HUES48 (cell line): Measurements from ENCODE around the gene MON2.

Experiments used
- H3K27ac ChIP-seq: one replicate; pipeline ENCODE4 v1.7.0; 2013; ENCODE audit warnings: low read depth, low read length, inconsistent platforms
- H3K27me3 ChIP-seq: 2 replicates; pipeline ENCODE4 v1.6.1; 2013; ENCODE audit warnings: mild to moderate bottlenecking, low read length; ENCODE audit not compliant: control insufficient read depth, insufficient read depth
- H3K36me3 ChIP-seq: 2 replicates; pipeline ENCODE4 v1.6.1; 2013; ENCODE audit warnings: low read length; ENCODE audit not compliant: control insufficient read depth, insufficient read depth
- H3K4me1 ChIP-seq: 2 replicates; pipeline ENCODE4 v1.6.1; 2013; ENCODE audit warnings: mild to moderate bottlenecking, low read length; ENCODE audit not compliant: control insufficient read depth, insufficient read depth
- H3K4me3 ChIP-seq: 2 replicates; pipeline ENCODE4 v1.5.1; 2013; ENCODE audit warnings: mild to moderate bottlenecking, low read depth, low read length
- H3K9ac ChIP-seq: 2 replicates; pipeline ENCODE4 v1.6.1; 2013; ENCODE audit warnings: mild to moderate bottlenecking, low read depth, low read length, moderate library complexity
- H3K9me3 ChIP-seq: 2 replicates; pipeline ENCODE4 v1.6.1; 2013; ENCODE audit warnings: low read length; ENCODE audit not compliant: control insufficient read depth, insufficient read depth

MON2 gene, protein sequence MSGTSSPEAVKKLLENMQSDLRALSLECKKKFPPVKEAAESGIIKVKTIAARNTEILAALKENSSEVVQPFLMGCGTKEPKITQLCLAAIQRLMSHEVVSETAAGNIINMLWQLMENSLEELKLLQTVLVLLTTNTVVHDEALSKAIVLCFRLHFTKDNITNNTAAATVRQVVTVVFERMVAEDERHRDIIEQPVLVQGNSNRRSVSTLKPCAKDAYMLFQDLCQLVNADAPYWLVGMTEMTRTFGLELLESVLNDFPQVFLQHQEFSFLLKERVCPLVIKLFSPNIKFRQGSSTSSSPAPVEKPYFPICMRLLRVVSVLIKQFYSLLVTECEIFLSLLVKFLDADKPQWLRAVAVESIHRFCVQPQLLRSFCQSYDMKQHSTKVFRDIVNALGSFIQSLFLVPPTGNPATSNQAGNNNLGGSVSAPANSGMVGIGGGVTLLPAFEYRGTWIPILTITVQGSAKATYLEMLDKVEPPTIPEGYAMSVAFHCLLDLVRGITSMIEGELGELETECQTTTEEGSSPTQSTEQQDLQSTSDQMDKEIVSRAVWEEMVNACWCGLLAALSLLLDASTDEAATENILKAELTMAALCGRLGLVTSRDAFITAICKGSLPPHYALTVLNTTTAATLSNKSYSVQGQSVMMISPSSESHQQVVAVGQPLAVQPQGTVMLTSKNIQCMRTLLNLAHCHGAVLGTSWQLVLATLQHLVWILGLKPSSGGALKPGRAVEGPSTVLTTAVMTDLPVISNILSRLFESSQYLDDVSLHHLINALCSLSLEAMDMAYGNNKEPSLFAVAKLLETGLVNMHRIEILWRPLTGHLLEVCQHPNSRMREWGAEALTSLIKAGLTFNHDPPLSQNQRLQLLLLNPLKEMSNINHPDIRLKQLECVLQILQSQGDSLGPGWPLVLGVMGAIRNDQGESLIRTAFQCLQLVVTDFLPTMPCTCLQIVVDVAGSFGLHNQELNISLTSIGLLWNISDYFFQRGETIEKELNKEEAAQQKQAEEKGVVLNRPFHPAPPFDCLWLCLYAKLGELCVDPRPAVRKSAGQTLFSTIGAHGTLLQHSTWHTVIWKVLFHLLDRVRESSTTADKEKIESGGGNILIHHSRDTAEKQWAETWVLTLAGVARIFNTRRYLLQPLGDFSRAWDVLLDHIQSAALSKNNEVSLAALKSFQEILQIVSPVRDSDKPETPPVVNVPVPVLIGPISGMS (N-terminal part only)

DNA sequence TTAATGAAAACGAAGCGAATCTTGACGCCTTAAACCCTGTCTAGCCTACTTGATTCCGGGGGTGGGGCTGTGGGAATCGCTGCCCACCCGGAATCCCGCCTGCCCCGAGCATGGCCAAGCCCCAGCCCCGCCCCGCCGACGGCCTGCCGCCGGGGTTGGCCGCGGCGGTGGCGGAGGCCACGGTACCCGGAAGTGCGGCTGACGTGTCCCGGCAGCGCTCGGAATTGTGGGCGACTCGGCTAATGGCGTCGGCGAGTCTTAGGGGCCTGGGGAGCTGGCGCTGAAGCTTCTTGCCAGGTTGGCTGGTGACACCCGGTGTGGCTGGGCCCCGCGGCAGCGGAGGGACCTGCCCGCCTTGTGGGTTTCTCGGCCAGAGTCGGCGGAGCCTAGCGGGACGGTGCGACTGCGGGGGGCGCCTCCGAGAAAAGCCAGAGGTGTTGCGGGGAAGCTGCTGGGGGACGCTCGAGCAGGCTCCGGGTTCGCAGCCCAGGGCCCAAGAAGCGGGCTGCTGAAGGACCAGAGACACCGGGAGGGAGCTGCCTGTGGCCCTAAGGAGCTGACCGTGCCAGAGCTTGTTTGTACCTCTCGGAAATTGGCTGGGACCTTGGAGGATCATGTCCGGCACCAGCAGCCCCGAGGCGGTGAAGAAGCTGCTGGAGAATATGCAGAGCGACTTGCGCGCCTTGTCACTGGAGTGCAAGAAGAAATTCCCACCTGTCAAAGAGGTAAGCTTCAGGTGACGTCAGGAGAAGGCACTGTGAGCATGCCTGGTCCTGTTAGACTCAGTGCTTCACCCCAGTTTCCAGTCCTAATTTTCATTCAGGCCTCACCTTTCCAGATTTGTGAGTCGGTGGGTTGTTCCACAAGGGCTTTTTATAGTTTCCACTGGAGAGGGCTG, at the start of gene MON2:
TSS of gene MON2 (plus strand) at position 233 of the 898 bp plus-strand sequence. CDS start at position 615, 382 bp downstream.
- Histone ChIP-seq H3K9ac (peak within 1 kb of the TSS; percentile 67), H3K4me3 (peak within 1 kb of the TSS; percentile 97), H3K36me3 (no peaks in the 10 kb centered on the region), H3K4me1 (peaks cover 10% of the 10 kb centered on the region), H3K27me3 (0 out of 2 replicates have a peak, but pooled peaks cover 5% of the 10 kb centered on the region), H3K9me3 (no peaks in the 10 kb centered on the region), H3K27ac (peak within 1 kb of the TSS; percentile 76)

DNA sequence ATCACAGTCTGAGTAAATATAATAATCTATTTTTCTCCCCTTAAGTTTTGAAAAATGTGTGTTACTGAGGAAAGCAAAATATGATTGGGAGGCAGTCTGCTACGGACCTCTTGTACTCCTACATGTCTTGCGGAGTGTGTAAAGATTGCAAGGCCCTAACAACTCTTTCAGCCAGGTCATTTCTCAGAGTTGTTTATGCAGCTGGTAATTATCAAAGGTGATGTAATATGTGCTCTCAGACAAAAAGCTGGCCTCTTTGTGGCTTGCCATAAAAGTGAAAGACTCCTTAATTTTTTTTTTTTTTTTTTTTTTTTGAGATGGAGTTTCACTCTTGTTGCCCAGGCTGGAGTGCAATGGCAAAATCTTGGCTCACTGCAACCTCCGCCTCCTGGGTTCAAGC, 40.5 kb upstream of the MON2 start:
- no peak overlapping the region for H3K4me3 ChIP-seq
- H3K27me3 ChIP-seq: 0 out of 2 replicates have a peak, but pooled peaks cover under 1% of the 10 kb centered on the region
- no peak overlapping the region for H3K27ac ChIP-seq
- no peaks in the 10 kb centered on the region for H3K9me3 ChIP-seq
- no peaks in the 10 kb centered on the region for H3K36me3 ChIP-seq
- no peaks in the 10 kb centered on the region for H3K4me1 ChIP-seq
- no peak overlapping the region for H3K9ac ChIP-seq

DNA sequence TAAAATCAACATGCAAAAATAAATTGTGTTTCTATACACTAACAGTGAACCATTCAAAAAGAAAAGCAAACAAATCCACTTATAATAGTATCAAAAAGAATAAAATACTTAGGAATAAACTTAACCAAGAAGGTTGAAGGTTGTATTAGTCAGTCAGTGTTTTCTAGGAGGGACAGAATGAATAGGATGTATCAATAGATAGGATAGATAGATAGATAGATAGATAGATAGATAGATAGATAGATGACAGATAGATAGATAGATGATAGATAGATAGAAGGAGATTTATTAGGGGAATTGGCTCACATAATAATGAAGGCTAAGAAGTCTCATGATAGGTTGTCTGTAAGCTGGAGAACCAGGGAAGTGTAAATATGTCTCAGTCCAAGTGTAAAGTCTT, 37.2 kb upstream of the MON2 start:
- no peaks in the 10 kb centered on the region for H3K36me3 ChIP-seq
- H3K4me3 ChIP-seq: no peak overlapping the region
- no peak overlapping the region for H3K9ac ChIP-seq
- H3K4me1 ChIP-seq: no peaks in the 10 kb centered on the region
- peaks cover 33% of the 10 kb centered on the region for H3K27me3 ChIP-seq
- no peak overlapping the region for H3K27ac ChIP-seq
- no peaks in the 10 kb centered on the region for H3K9me3 ChIP-seq

DNA sequence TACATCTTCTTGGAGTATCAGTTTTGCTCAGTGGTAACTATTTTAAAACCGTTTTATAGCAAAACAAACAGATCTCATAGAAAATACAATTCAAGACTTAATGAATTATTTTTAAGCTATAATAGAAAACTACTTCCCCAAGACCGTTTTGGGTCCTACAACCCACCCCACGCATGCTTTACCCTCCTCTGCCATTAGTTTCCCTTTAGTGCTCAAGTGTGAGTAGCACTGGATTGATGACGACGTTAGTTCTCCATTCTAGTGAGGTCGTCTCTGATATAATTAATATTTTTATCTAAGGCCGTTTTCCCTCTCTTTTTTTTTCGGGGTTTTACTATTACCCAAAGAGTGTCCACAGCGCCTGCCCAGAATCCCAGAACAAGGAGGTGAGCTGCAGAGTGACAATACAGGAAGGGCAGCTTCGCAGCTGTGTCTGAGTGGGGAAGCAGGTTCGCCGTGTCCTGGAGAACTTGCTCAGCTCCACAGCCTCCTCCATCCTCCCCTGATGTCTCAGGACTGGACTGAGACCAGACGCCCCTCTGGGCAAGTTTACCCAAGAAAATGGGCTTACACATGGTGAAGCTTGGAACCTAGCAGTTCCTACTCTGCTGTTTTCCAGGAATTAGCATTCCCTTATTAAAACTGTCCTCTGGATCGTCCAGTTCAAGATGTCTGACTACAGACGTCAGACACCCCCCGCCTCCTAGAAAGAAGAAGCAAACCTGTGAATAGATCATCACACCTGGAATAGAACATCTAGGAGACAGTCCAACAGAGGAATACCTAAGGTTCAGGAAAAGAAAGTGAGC, 31.9 kb upstream of the MON2 start:
- H3K4me1 ChIP-seq: peaks cover 5% of the 10 kb centered on the region; the same call in 1 of the 2 replicates
- H3K9me3 ChIP-seq: no peaks in the 10 kb centered on the region
- peak overlapping the region; percentile 68 for H3K4me3 ChIP-seq
- H3K9ac ChIP-seq: no peak overlapping the region
- peaks cover 61% of the 10 kb centered on the region for H3K27me3 ChIP-seq
- H3K36me3 ChIP-seq: no peaks in the 10 kb centered on the region
- H3K27ac ChIP-seq: no peak overlapping the region

DNA sequence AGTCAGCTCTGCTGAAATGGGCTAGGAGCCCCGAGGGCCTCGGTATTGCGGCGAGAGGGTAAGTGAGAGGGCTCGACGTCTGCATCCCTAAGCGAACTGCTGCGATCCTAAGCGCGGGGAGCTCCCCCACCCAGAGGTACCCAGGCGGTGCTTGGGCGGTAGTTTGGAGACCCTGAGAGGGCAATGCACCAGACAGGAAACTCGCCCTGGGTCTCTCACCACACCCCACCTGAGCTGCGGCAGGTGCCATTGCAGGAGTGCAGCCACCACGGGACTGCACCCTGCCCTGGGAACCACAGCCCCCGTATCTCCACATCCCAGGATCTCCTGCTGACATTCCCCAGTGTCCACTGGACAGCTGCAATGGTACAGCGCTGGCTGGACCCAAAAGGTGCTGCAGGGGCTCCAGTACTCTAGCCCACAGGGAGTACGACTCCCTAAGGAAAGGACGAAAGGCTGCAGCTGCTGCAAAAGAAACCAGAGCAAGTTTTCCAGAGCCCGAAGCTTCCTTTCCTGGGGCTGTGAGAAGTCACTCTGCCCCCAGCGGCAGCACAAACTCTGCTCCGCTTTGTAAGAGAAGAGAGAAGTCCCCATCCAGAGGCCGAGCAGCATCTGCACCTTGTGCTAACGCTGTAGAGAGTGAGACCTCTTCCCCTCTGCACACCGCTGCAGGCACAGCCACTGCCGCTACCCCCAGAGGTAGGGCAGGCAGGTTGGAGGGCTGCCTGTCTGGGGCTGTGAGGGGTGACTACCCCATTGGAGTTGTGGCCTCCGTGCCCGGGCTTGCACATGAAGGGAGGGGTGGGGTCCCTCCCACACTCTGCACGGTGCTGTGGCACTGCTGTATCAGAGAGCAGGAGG, 31.1 kb upstream of the MON2 start:
- Histone ChIP-seq H3K9ac (no peak overlapping the region), H3K36me3 (no peaks in the 10 kb centered on the region), H3K27ac (no peak overlapping the region), H3K4me3 (peak overlapping the region; percentile 68), H3K27me3 (peaks cover 61% of the 10 kb centered on the region), H3K9me3 (no peaks in the 10 kb centered on the region), H3K4me1 (peaks cover 5% of the 10 kb centered on the region; the same call in 1 of the 2 replicates)

DNA sequence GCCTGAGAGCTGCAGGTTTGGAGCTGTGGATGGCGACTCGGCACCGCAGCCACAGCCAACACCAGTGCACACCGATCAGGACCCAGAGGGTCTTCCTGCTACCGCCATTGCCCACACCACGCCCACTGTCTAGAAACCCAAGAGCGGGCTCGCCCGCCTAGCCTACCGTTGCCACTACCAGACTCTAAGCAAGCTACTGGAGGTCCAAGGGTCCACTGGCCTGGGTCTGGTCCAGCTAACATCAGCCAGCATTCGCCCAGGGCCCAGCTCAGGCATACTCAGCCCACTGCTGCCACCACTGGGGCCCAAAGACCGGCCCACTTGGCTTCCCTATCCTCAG, 30.5 kb upstream of the MON2 start:
- no peak overlapping the region for H3K9ac ChIP-seq

DNA sequence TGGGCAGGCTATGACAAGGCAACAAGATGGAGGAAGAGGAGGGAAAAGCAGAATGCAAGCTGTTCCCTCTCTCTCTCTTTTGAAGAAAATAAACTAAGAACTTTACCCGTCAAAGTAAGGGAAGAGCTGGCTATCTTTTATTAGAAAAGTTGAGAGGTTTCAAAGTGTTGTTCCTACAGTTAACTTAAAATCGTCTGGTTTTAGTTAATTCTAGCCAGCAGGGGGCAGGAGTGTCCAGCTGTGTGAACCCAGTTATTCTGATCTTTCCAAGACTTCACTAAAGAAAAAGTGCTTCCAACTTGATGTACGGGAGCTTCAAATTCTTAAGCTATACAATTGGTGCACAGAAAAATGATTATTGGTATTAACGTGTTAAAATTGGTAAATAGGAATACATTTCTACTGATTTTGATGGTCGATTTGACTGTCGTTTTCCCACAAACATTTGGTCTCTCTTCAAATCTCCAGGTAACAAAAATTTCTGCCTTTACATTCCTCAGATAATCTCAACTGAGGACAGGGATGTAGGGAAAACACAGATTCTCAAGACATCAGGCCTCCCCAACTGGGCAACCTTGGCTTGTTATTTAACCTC, 28.4 kb upstream of the MON2 start:
- Histone ChIP-seq H3K27ac (no peak overlapping the region), H3K27me3 (peaks cover 41% of the 10 kb centered on the region)

More for the DNA sequence above, 30.5 kb upstream of the MON2 start:
- peak overlapping the region; percentile 68 for H3K4me3 ChIP-seq
- no peak overlapping the region for H3K27ac ChIP-seq
- H3K9me3 ChIP-seq: no peaks in the 10 kb centered on the region
- no peaks in the 10 kb centered on the region for H3K36me3 ChIP-seq
- peaks cover 60% of the 10 kb centered on the region for H3K27me3 ChIP-seq
- peaks cover 5% of the 10 kb centered on the region; the same call in 1 of the 2 replicates for H3K4me1 ChIP-seq

DNA sequence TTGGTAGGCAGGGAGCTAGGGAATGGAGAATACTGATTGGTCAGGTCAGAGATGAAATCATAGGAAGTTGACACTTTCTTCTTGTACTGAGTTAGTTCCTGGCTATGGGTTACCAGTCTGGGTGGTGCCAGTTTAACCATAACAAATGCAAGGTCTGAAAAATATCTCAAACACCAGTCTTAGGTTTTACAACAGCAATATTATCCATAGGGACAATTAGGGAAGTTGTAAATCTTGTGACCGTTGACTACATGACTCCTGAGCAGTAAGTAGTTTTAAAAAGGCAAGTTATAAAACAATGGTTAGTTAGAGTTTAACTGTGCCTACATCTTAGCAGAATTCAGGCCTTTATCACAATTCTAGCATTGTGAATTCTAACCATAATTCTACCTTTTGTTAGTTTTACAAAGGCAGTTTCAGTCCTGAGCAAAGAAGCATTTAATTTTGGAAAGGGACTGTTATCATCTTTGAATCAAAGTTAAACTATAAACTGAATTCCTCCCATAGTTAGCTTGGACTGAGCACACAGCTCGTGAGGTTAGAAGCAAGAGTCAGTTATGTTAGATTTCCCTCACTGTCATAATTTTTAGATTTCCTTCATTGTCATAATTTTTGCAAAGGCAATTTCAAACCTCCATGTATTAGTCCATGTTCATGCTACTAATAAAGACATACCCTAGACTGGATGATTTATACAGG, 19.7 kb upstream of the MON2 start:
- H3K4me1 ChIP-seq: no peaks in the 10 kb centered on the region
- no peak overlapping the region for H3K27ac ChIP-seq
- H3K27me3 ChIP-seq: no peaks in the 10 kb centered on the region
- H3K9ac ChIP-seq: no peak overlapping the region
- no peaks in the 10 kb centered on the region for H3K36me3 ChIP-seq
- H3K4me3 ChIP-seq: no peak overlapping the region
- H3K9me3 ChIP-seq: no peaks in the 10 kb centered on the region

More for the DNA sequence above, 28.4 kb upstream of the MON2 start:
- no peak overlapping the region for H3K9ac ChIP-seq
- H3K4me1 ChIP-seq: peaks cover 5% of the 10 kb centered on the region; the same call in 1 of the 2 replicates
- no peaks in the 10 kb centered on the region for H3K36me3 ChIP-seq
- peaks cover 4% of the 10 kb centered on the region; the same call in 1 of the 2 replicates for H3K9me3 ChIP-seq
- H3K4me3 ChIP-seq: no peak overlapping the region
